Nephron (organoid): ENCODE results near the gene CLDN16.

ENCODE experiments used
- H3K27ac Mint-ChIP-seq, 3 experiments: 2 replicates each; pipeline ENCODE4 v1.8.0; 2020; ENCODE audit warnings: mixed read lengths in 3 of 3, mild to moderate bottlenecking in 2 of 3, moderate library complexity in 1 of 3
- H3K27me3 Mint-ChIP-seq: 2 replicates; pipeline ENCODE4 v1.8.0; 2021; ENCODE audit warnings: low read depth, mild to moderate bottlenecking, moderate library complexity, mixed read lengths
- H3K36me3 Mint-ChIP-seq: 2 replicates; pipeline ENCODE4 v1.8.0; 2020; ENCODE audit warnings: low read depth, mixed read lengths
- H3K4me1 Mint-ChIP-seq: 2 replicates; pipeline ENCODE4 v1.8.0; 2020; ENCODE audit warnings: mixed read lengths
- H3K4me3 Mint-ChIP-seq, 3 experiments: 2 replicates each; pipeline ENCODE4 v1.8.0; 2020; ENCODE audit warnings: mild to moderate bottlenecking in 3 of 3, mixed read lengths in 3 of 3, moderate library complexity in 2 of 3
- H3K9me3 Mint-ChIP-seq: 2 replicates; pipeline ENCODE4 v1.8.0; 2020; ENCODE audit warnings: mixed read lengths
- CTCF ChIP-seq, 3 experiments: fragments of 200-600 bp; sonication (generic); IDR thresholded peaks; one replicate each; pipeline ENCODE4 v1.5.0; 2021; ENCODE audit warnings: antibody characterized with exemption in 3 of 3; ENCODE audit not compliant: unreplicated experiment in 3 of 3

Gene CLDN16

GRCh38 chr3:190424108-190424477 lies 36.1 kb downstream of the CLDN16 start:
- H3K27ac Mint-ChIP-seq, result no peak overlapping the region
- H3K9me3 Mint-ChIP-seq, result no peaks in the 10 kb centered on the region
- H3K36me3 Mint-ChIP-seq, result no peaks in the 10 kb centered on the region
- H3K27me3 Mint-ChIP-seq, result peaks cover 3% of the 10 kb centered on the region
- H3K4me1 Mint-ChIP-seq, result no peaks in the 10 kb centered on the region
- H3K4me3 Mint-ChIP-seq, result no peak overlapping the region
- TF ChIP-seq CTCF (IDR thresholded peaks at IDR 0.05; ENCODE audit: unreplicated experiment in 3 of 3), result no peak

GRCh38 chr3:190424478-190425439 lies 36.8 kb downstream of the CLDN16 start:
- Mint-ChIP-seq H3K27me3 (peaks cover 3% of the 10 kb centered on the region), H3K36me3 (no peaks in the 10 kb centered on the region), H3K9me3 (no peaks in the 10 kb centered on the region), H3K4me3 (peak overlapping the region; percentile 49 to 60 (median 53)), H3K4me1 (no peaks in the 10 kb centered on the region), H3K27ac (peak overlapping the region in 1 of 3 experiments; percentile 73)
- peak; percentile 63 to 75 (median 69) for TF ChIP-seq CTCF (IDR thresholded peaks at IDR 0.05; ENCODE audit: unreplicated experiment in 3 of 3)

GRCh38 chr3:190425833-190426232 lies 37.9 kb downstream of the CLDN16 start:
- no peak overlapping the region for H3K27ac Mint-ChIP-seq
- H3K4me3 Mint-ChIP-seq, result no peak overlapping the region
- no peaks in the 10 kb centered on the region for H3K36me3 Mint-ChIP-seq
- H3K27me3 Mint-ChIP-seq, result peaks cover 3% of the 10 kb centered on the region
- H3K9me3 Mint-ChIP-seq, result no peaks in the 10 kb centered on the region
- no peak for TF ChIP-seq CTCF (IDR thresholded peaks at IDR 0.05; ENCODE audit: unreplicated experiment in 3 of 3)
- H3K4me1 Mint-ChIP-seq, result no peaks in the 10 kb centered on the region

- no peak overlapping the region for H3K4me3 Mint-ChIP-seq
- no peaks in the 10 kb centered on the region for H3K9me3 Mint-ChIP-seq
- no peak for TF ChIP-seq CTCF (IDR thresholded peaks at IDR 0.05; ENCODE audit: unreplicated experiment in 3 of 3)
- H3K4me1 Mint-ChIP-seq, result no peaks in the 10 kb centered on the region
- H3K27ac Mint-ChIP-seq, result no peak overlapping the region
- H3K36me3 Mint-ChIP-seq, result no peaks in the 10 kb centered on the region
- H3K27me3 Mint-ChIP-seq, result peaks cover 3% of the 10 kb centered on the region
Observed at GRCh38 chr3:190426806-190427507, 39.0 kb downstream of the CLDN16 start.

GRCh38 chr3:190429681-190430080 lies 41.7 kb downstream of the CLDN16 start:
- H3K36me3 Mint-ChIP-seq, result no peaks in the 10 kb centered on the region
- no peak for TF ChIP-seq CTCF (IDR thresholded peaks at IDR 0.05; ENCODE audit: unreplicated experiment in 3 of 3)
- H3K27me3 Mint-ChIP-seq, result no peaks in the 10 kb centered on the region
- no peak overlapping the region for H3K27ac Mint-ChIP-seq
- H3K4me3 Mint-ChIP-seq, result no peak overlapping the region
- H3K9me3 Mint-ChIP-seq, result peaks cover 5% of the 10 kb centered on the region
- no peaks in the 10 kb centered on the region for H3K4me1 Mint-ChIP-seq
